Measurements from ENCODE around the gene PTPRT. TPM values are rescaled to one million over a fixed set of nuclear protein-coding genes. Genes with fewer than 3 reads are reported as not detected.

PTPRT gene
- total and polyA plus RNA-seq, 2 of the 13 experiments (the other 11 are each of a cell fraction or from before 2014, with no cell fraction given), result under 0.01 to 0.09 TPM

- intact Hi-C loops (cut with micrococcal nuclease; ENCODE audit: unreplicated experiment), result no loop called here
- FAIRE-seq (no peak), DNase-seq (ENCODE audit: low spot score) (no peak), ATAC-seq (no peak)
- H3K4me3 ChIP-seq (replicated peaks in 1 of 3; ENCODE audit: insufficient read depth in 1 of 3, low read depth in 2 of 3, low read length in 3 of 3), result no peak overlapping the region
- H3K27ac ChIP-seq (ENCODE audit: extremely low read length, insufficient read depth, low read length), result no peak overlapping the region
- in situ Hi-C loops (cut with HindIII; ENCODE audit: extremely low pct_ligation_motif_present, low pct_unique_long_range_greater_than_20kb), result no loop called here
- H2AFZ ChIP-seq (ENCODE audit: low read length), result no peak overlapping the region
- CTCF ChIA-PET (ENCODE audit: low intra/inter-chr PET ratio, low total read pairs), result no interaction called here
- H4K20me1 ChIP-seq (ENCODE audit: insufficient read depth, low read length), result no peaks in the 10 kb centered on the region
- TF ChIP-seq PLSCR1 (CRISPR knock-in tag; IDR thresholded peaks at IDR 0.05; ENCODE audit: borderline replicate concordance) (no peak), ZBTB43 (CRISPR knock-in tag; conservative IDR thresholded peaks at IDR 0.05) (no peak), ZNF343 (CRISPR knock-in tag; IDR thresholded peaks at IDR 0.05) (no peak)
- H3K4me2 ChIP-seq (ENCODE audit: low read depth, low read length), result no peak overlapping the region
- no peaks in the 10 kb centered on the region for H3K36me3 ChIP-seq (replicated peaks in 1 of 2; ENCODE audit: control insufficient read depth in 1 of 2, insufficient read depth in 2 of 2, low read length in 2 of 2)
- no peaks in the 10 kb centered on the region for H3K27me3 ChIP-seq (ENCODE audit: control insufficient read depth in 1 of 2, insufficient read depth in 2 of 2, low read length in 2 of 2)
- POLR2A ChIA-PET, result no interaction called here
- no peak overlapping the region for H3K9ac ChIP-seq (ENCODE audit: insufficient read depth, low read depth, low read length)
- peaks cover 100% of the 10 kb centered on the region for H3K9me3 ChIP-seq (ENCODE audit: low read length)
- no peaks in the 10 kb centered on the region for H3K79me2 ChIP-seq (ENCODE audit: insufficient read depth, low read length)
- H3K4me1 ChIP-seq (ENCODE audit: insufficient read depth, low read length), result no peaks in the 10 kb centered on the region
- no TSS peak for BruUV-seq (replicated peaks)
These were observed 1008.6 kb downstream of the PTPRT start for GRCh38 chr20:42181064-42181463.

- H3K9me3 ChIP-seq (ENCODE audit: low read length), result peaks cover 96% of the 10 kb centered on the region
- no peak for ATAC-seq
- POLR2A ChIA-PET, result no interaction called here
- no peaks in the 10 kb centered on the region for H4K20me1 ChIP-seq (ENCODE audit: insufficient read depth, low read length)
- no peak overlapping the region for H3K9ac ChIP-seq (ENCODE audit: insufficient read depth, low read depth, low read length)
- H3K27ac ChIP-seq (ENCODE audit: extremely low read length, insufficient read depth, low read length), result no peak overlapping the region
- no peak overlapping the region for H3K4me3 ChIP-seq (replicated peaks in 1 of 3; ENCODE audit: insufficient read depth in 1 of 3, low read depth in 2 of 3, low read length in 3 of 3)
- CTCF ChIA-PET (ENCODE audit: low intra/inter-chr PET ratio, low total read pairs), result no interaction called here
- no peak for DNase-seq (ENCODE audit: low spot score)
- in situ Hi-C loops (cut with HindIII; ENCODE audit: extremely low pct_ligation_motif_present, low pct_unique_long_range_greater_than_20kb), result no loop called here
- H3K4me2 ChIP-seq (ENCODE audit: low read depth, low read length), result no peak overlapping the region
- H3K36me3 ChIP-seq (replicated peaks in 1 of 2; ENCODE audit: control insufficient read depth in 1 of 2, insufficient read depth in 2 of 2, low read length in 2 of 2), result no peaks in the 10 kb centered on the region
- no peaks in the 10 kb centered on the region for H3K27me3 ChIP-seq (ENCODE audit: control insufficient read depth in 1 of 2, insufficient read depth in 2 of 2, low read length in 2 of 2)
- intact Hi-C loops (cut with micrococcal nuclease; ENCODE audit: unreplicated experiment), result no loop called here
- no peak for FAIRE-seq
- 27% methylated on average over 4 of the region's 4 CpGs for WGBS (ENCODE audit: low lambda C conversion rate)
- no TSS peak for BruUV-seq (replicated peaks)
- H3K79me2 ChIP-seq (ENCODE audit: insufficient read depth, low read length), result no peaks in the 10 kb centered on the region
- H3K4me1 ChIP-seq (ENCODE audit: insufficient read depth, low read length), result no peaks in the 10 kb centered on the region
- no peak overlapping the region for H2AFZ ChIP-seq (ENCODE audit: low read length)
- TF ChIP-seq ZNF24 (IDR thresholded peaks at IDR 0.05), result no peak
- no peak for TF ChIP-seq ARID4A (CRISPR knock-in tag; IDR thresholded peaks at IDR 0.05; ENCODE audit: borderline replicate concordance)
- TF ChIP-seq REST (IDR thresholded peaks at IDR 0.05; ENCODE audit: borderline replicate concordance in 1 of 2, low read depth in 1 of 2, low read length in 2 of 2), result peak; percentile 61 to 93
- no peak for TF ChIP-seq ZNF7 (CRISPR knock-in tag; IDR thresholded peaks at IDR 0.05)
- peak; percentile 94 for TF ChIP-seq MIER2 (CRISPR knock-in tag; IDR thresholded peaks at IDR 0.05)
These were observed 1009.9 kb downstream of the PTPRT start for GRCh38 chr20:42179768-42180167.
